A204.1 (cell line): ENCODE data around the gene ZNF174.
A peak's percentile ranks its signal among the peaks of the same experiment; 100 is the strongest.

Experiments used
- FAIRE-seq: peaks from 2 replicates; lab custom pipeline; 2012; peaks lifted over from hg19 to GRCh38; lab: Jason Lieb, UNC

Gene ZNF174

DNA sequence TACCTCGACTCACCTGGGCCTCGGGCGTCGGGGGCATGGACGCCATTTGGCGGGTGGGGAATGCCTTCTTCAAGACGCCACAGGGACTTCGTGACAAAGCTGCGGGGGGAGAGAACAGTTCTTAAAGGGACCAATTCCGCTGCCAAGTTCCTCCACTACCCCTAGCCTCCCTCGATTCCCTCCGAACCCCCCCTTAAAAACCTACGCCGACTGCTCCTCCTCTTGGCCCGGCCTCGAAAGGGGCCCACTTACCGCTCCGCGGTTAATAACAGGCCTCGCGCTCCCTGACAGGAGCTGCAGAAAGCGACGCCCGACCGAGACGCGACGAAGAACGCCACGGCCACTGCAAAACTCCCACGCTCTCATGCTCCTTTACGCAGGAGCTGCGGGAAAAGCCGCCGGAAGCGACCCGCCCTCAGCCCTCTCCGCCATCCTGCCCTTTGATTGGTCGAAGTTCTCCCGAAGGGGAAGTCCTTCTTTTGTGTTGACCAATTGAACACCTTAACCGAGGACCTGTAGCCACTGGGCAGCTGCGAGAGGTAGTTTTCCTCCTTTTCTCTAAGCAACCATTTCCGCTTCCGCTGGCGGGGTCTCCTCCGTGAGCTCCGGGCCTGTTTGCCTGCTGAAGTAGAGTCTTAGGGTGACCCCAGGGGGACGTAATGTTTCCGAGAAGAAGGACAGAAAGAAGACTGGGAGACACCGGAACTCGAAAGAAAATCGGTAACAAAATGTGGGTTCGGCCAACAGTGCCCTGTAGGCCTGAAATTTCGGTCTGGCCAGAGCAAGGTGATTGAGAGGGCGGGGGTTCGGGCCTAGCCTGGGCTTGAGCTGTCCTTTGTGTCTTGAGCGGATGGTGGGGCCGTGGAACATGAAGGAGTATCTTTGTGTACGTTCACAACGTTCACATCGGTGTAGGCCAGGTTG is 42.4 kb downstream of the ZNF174 start, which contains the start of the genes NAA60 and ZNF597:
Gene NAA60 (plus strand): TSS at position 573 of the 924 bp plus-strand sequence. CDS start 32,548 bp downstream, outside the sequence.
Gene ZNF597 (minus strand): TSS at position 397 of the 924 bp plus-strand sequence. CDS start 351 bp downstream, at position 46.
- FAIRE-seq, result peak; percentile 89

DNA sequence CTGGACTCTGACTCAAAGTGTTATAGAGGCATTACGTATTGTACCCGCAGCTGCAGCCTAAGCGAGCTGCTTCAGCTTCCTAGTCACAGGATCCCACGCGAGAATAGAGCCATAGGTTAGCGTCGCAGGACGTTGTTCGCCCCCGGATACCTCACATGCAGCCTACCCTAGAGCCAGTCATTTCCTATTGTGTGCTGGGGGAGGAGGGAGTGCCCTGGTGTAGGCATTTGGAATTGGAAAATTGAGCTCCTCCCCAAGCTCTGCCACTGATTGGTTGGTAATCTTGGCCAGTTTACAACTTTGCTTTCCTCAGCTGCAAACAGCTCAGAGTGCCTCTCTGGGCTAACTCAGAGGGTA is 43.0 kb downstream of the ZNF174 start:
- no peak for FAIRE-seq

DNA sequence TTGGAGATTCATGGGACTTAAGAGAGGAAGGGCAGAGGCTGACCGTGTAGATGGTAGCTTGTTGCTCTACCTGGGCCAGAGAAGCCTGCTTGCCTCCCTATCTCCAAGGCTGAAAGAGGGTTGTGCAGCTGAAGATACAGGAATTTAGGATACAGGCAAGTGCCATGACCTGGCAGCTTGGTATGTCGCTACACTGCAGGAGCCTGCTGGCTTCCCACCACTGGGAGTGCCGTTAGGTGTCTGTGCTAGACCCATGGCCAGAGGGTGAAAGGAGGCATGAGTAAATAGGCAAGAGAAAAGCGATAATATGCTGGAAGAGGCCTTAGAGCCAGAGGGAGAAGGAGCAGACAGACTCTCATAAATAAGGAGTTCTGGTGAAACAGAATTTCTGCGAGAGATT is 53.1 kb downstream of the ZNF174 start:
- no peak for FAIRE-seq

DNA sequence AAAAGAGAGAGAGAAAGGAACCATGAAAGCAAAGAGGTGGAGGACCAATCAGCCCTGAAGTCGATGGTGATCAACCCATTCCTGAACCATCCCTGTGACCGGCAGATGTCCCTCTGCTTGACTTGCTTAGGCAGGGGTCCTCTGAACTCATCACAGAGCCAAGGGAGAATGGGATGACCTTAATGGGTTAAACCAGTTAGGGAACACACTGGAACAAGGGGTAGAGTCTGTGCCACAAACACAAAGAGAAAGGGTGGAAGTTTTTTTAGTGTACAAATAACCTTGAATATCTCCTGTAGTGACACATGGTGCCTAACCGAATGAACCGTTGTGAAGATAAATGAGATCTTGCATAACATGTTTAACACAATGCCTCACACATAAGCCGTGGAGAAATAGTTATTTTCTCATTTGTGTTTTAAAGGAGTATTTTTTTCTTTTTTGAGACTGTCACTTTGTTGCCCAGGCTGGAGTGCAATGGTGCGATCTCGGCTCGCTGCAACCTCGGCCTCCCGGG is 53.7 kb downstream of the ZNF174 start:
- no peak for FAIRE-seq

DNA sequence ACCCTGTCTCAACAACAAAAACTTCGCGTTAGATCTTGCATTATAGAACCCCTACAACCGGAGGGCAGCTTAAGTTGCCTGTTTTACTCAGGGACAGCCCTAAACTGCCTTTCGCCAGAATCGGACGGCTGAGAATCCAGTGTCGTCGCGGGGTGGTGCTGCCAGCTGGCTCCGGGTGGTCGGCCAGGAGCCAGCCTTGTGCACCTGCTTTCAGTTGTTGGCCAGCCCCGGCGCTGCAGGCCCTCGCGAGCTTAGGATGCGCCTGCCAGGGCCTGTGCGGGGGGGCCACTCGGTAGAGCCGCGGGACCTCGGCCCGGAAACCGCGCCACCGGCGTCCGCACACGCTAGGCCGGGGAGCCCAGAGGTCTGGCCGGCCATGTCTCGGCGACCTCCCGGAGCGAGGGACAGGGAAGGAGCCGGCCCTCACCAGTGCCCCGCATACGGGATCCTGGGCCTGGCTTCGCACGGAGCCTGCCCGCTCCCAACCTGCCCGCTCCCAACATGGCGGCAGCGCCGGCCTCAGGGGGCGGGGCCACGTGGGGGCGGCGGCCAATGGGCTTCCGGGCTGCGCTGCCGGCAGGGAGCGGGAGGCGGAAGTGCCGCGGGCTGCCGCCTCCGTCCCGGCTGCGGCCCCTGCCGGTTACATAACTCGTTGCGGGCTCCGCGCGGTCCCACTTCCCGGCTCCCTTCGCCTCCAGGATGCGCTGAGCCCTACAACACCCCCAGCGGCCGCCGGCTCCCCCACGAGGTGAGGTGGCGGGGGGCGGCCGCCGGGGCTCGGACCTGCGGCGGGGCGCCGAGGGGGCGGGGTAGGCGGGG is 56.6 kb downstream of the ZNF174 start:
- no peak for FAIRE-seq

DNA sequence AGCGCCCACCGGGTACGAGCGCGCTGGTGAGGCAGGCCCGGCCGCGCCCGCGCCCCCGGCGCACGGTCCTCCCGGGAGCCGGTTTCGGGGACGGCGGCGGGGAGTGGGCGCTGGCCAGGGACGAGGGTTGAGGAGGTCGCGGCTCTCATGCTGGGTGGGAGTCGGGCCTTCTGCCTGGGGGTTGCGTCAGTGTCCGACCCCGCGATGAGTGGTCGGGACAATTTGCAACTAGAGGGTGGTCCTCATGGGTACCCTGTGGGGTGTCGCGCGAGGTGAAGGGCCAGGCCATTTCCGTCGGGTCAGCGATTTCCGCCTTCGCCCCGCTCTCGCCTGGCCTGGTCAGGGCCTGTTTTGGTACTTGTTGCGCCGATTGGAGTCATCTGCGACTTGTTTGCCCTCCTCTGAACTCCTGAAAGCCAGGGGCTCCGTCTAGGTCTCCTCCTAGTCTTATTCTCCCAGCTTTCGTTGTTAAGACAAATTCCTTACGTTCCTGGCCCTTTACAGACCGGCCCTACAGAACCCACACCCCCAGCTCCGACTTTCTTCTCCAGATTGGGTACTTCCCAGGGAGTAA is 57.4 kb downstream of the ZNF174 start:
- no peak for FAIRE-seq

DNA sequence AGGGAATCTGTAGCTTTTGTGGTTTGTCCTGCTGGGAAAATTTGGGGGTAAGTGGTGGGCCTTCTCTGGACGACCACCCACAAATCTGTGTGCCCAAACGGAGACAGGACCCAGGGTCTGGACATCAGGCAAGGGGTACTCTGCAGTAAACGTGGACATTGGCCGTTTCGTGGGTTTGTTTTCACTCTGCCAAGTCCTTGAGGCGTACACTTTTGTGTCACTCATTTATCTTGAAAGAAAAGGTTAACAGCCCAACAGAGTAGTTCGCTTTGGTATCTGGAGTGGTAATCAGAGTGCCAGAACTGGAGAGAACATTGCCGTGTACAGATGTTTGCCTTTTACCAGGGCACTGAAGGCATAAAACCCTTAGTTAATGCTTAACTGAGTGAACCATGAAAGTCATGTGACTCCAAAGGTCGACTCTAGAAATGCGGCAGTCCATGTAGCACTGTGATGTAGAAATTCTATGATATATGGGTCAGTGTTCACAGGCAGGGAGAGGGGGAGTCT is 57.9 kb downstream of the ZNF174 start:
- no peak for FAIRE-seq
